Colonic mucosa (tissue), 4 donors: Measurements from ENCODE around the gene GRIK4. TPM values are rescaled to one million over a fixed set of nuclear protein-coding genes. Genes with fewer than 3 reads are reported as not detected.
A peak's percentile ranks its signal among the peaks of the same experiment; 100 is the strongest.

ENCODE experiments used
- DNase-seq: peaks from one replicate; pipeline ENCODE4 v3.0.0-alpha.2; 2020
- H3K27ac ChIP-seq: fragments of 200-600 bp; one replicate; pipeline ENCODE4 v1.8.0; 2021
- H3K27me3 ChIP-seq: fragments of 200-600 bp; one replicate; pipeline ENCODE4 v1.8.0; 2021
- H3K36me3 ChIP-seq: fragments of 200-600 bp; one replicate; pipeline ENCODE4 v1.8.0; 2021
- H3K4me1 ChIP-seq: fragments of 200-600 bp; one replicate; pipeline ENCODE4 v1.8.0; 2021; ENCODE audit warnings: mild to moderate bottlenecking
- H3K4me3 ChIP-seq: fragments of 200-600 bp; one replicate; pipeline ENCODE4 v1.8.0; 2021
- H3K9ac ChIP-seq, 2 donors: one replicate each; pipeline ENCODE4 v1.7.0; 2013; ENCODE audit warnings: control low read depth in 2 of 2, low read depth in 2 of 2, low read length in 2 of 2
- H3K9me3 ChIP-seq: fragments of 200-600 bp; one replicate; pipeline ENCODE4 v1.8.0; 2021
- intact Hi-C: fragments of 100-400 bp; cut with DNase I; formaldehyde crosslinking; loops from one replicate; pipeline ENCODE4 v1.14.1; 2022
- total RNA-seq, 2 donors: library from RNA; stranded (reverse); fragmentation: NEBNext Ultra II Directional in 1 of 2; extraction: Animal tissue kit (Norgen Biotek cat#: 25700) in 1 of 2; gene quantifications; one replicate each; pipeline ENCODE4 v1.2.1, GENCODE V29; 2021
- TF ChIP-seq, protein P1 (sequence below): fragments of 200-600 bp; IDR thresholded peaks from one replicate; pipeline ENCODE4 v1.8.0; 2022; ENCODE audit warnings: antibody characterized with exemption, mild to moderate bottlenecking
- donor health status: healthy.
- donor health status: DM: no; HTN: no; CAD: no.
- donor health status: DM: no; HTN: no; CAD: no.

GRIK4 gene
- total RNA-seq, 2 donors from 2014 or later: 0.10 to 0.21 TPM

DNA sequence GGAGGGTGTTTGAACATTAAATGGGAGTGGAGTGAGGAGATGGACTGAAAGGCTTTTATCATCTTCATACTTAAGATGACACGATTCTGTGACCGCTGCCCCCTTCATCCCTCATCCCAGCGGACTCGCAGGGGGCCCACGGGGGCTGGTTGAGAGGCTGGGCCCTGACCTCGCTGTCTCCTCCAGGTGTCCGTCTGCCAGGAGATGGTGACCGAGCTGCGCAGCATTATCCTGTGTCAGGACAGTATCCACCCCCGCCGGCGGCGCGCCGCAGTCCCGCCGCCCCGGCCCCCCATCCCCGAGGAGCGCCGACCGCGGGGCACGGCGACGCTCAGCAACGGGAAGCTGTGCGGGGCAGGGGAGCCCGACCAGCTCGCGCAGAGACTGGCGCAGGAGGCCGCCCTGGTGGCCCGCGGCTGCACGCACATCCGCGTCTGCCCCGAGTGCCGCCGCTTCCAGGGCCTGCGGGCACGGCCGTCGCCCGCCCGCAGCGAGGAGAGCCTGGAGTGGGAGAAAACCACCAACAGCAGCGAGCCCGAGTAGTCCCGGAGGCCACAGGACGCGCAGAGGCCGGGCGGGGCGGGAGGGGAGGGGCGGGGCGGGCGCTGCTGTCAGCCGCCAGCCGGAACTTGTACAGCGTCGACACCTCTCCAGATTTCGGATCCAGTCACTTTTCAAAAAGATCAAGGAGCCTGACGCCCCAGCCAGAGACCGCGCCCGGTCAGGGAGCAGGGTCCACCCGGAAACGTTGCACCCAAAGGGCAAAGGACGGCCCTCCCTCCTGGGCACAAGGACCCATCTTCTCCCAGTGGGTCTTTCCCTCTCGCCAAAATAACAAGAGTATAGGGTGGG, 474.4 kb downstream of the GRIK4 start:
- H3K4me3 ChIP-seq: peak overlapping the region; percentile 30
- H3K9ac ChIP-seq: peak overlapping the region in 1 of 2 donors; percentile 43
- peak; percentile 38 for DNase-seq
- H3K36me3 ChIP-seq: no peaks in the 10 kb centered on the region
- intact Hi-C loops: no loop called here
- no peaks in the 10 kb centered on the region for H3K4me1 ChIP-seq
- TF ChIP-seq, protein P1, sequence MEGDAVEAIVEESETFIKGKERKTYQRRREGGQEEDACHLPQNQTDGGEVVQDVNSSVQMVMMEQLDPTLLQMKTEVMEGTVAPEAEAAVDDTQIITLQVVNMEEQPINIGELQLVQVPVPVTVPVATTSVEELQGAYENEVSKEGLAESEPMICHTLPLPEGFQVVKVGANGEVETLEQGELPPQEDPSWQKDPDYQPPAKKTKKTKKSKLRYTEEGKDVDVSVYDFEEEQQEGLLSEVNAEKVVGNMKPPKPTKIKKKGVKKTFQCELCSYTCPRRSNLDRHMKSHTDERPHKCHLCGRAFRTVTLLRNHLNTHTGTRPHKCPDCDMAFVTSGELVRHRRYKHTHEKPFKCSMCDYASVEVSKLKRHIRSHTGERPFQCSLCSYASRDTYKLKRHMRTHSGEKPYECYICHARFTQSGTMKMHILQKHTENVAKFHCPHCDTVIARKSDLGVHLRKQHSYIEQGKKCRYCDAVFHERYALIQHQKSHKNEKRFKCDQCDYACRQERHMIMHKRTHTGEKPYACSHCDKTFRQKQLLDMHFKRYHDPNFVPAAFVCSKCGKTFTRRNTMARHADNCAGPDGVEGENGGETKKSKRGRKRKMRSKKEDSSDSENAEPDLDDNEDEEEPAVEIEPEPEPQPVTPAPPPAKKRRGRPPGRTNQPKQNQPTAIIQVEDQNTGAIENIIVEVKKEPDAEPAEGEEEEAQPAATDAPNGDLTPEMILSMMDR: no peak
- no peak overlapping the region for H3K27ac ChIP-seq
- no peaks in the 10 kb centered on the region for H3K9me3 ChIP-seq
- H3K27me3 ChIP-seq: no peaks in the 10 kb centered on the region

DNA sequence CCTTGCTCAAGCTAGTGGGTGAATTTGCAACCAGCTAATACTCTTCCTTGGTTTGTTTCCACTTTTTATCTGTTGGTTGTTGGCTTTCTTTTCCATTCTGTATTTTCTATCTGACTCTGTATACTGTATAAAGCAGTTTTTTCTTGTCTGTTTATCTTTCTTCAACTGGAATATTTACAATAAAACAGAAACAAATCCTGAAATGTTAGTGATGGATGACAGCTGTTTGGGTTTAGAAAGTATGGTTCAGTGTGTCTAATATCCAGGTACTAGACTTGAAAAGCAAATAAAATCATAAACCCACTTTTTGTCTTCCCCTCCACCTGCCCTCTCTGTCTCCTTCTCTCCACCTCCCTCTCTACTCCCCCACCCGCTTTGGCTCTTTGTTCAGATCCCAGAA, 477.1 kb downstream of the GRIK4 start:
- no peaks in the 10 kb centered on the region for H3K4me1 ChIP-seq
- intact Hi-C loops: no loop called here
- TF ChIP-seq, protein P1: no peak
- H3K9me3 ChIP-seq: no peaks in the 10 kb centered on the region
- no peaks in the 10 kb centered on the region for H3K36me3 ChIP-seq
- H3K27me3 ChIP-seq: no peaks in the 10 kb centered on the region
- H3K4me3 ChIP-seq: no peak overlapping the region
- DNase-seq: no peak
- H3K27ac ChIP-seq: no peak overlapping the region
- H3K9ac ChIP-seq: no peak overlapping the region

DNA sequence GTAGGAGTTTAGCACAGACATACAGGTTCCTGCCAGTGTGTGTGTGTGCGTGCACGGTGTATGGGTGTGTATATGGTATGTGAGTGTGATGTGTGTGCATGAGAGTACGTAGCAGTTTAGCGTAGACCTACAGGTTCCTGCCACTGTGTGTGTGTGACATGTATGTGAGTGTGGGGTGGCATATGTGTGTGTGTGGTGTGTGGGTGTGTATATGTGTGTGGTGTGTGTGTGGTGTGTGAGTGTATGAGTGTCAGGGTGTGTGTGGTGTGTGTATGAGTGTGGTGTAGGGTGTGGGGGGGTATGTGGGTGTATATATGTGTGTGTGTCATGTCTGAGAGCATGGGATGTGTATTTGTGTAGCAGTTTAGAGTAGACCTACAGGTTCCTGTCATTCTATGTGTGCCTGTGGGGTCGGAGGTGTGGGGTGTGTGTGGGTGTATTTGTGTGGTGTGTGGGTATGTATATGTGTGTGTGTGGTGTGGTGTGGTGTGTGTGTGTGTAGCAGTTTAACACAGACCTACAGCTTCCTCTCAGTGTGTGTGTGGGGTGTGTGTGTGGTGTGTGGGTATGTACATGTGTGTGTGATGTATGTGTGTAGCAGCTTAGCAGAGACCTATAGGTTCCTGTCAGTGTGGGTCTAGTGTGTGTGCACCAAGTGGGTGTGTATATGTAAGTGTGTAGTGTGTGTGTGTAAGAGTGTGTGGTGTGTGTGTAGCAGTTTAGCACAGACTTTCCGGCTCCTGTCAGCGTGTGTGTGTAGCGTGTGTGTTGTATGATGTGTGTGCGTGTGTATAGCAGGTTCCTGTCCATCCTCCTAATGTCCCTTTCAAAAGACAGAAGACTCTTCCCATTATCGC, 480.5 kb downstream of the GRIK4 start:
- H3K27me3 ChIP-seq: no peaks in the 10 kb centered on the region
- no peak for DNase-seq
- no peaks in the 10 kb centered on the region for H3K9me3 ChIP-seq
- H3K4me3 ChIP-seq: no peak overlapping the region
- no peaks in the 10 kb centered on the region for H3K36me3 ChIP-seq
- intact Hi-C loops: no loop called here
- no peak overlapping the region for H3K27ac ChIP-seq
- TF ChIP-seq, protein P1: no peak
- H3K9ac ChIP-seq: no peak overlapping the region
- no peaks in the 10 kb centered on the region for H3K4me1 ChIP-seq

DNA sequence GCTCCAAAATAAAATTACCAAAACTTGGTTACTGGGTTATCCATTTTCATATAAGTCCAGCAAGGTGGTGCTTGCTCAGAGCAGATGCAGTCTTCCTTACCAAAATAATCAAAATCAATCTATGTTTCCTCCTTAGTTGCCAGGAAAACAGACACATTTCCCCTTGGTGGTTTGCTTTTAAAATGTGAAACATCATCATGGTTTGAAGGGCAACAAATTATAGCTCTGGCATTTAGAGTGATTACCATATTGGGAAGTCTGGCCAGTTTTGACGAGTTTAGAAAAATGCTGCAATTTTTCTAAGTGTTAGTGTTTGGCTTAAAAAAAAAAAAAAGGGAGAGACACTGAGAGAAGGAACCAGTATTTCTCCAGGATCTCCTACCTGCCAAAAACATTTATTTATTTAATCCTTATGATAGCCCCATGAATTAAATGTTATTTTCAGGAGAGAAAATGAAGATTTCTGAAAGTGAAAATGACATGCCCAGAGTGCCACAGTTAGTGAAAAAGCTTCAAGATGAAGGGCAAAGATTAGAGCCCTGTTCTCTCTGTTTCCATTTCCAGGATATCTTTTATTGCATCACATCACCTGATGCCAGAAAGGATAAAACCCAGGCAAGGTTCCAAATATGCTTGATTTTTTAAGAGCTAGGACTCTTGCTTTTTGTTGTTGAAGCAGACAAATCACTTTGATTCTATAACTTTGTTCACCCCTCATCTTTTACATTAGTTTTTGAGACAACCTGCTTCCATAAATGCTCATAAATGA, 482.7 kb downstream of the GRIK4 start:
- H3K4me1 ChIP-seq: no peaks in the 10 kb centered on the region
- H3K4me3 ChIP-seq: no peak overlapping the region
- H3K36me3 ChIP-seq: no peaks in the 10 kb centered on the region
- intact Hi-C loops: no loop called here
- H3K9me3 ChIP-seq: no peaks in the 10 kb centered on the region
- H3K9ac ChIP-seq: no peak overlapping the region
- no peaks in the 10 kb centered on the region for H3K27me3 ChIP-seq
- no peak overlapping the region for H3K27ac ChIP-seq
- TF ChIP-seq, protein P1: no peak
- DNase-seq: no peak

DNA sequence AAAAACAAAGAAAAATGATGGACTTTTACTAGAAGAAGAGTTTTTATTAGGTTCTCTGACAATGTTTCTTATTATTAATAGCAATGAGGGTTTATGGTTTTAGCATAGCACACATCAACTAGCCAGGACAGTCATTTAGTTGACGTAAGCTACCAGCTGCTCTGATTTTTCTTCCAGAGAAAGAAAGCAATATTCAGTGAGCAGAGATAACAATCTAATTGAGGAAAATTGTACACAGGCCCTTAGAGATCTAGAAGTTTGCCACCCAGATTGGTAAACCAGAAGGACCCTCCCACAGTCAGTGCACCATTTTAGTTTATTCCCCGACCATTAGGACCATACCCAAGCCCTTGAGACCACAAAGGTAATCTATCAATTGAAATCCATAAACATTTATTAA, 483.6 kb downstream of the GRIK4 start:
- Histone ChIP-seq H3K4me3 (no peak overlapping the region), H3K9me3 (no peaks in the 10 kb centered on the region), H3K27ac (no peak overlapping the region), H3K36me3 (no peaks in the 10 kb centered on the region), H3K27me3 (no peaks in the 10 kb centered on the region), H3K4me1 (no peaks in the 10 kb centered on the region), H3K9ac (no peak overlapping the region)
- intact Hi-C loops: no loop called here
- DNase-seq: no peak
- TF ChIP-seq, protein P1: no peak
